Loucy (cell line): Measurements from ENCODE around the gene DOCK9.

Experiments used
- CTCF ChIP-seq: fragments of 200-600 bp; sonication (generic); conservative IDR thresholded peaks from 2 replicates; pipeline ENCODE4 v1.5.1; 2014; ENCODE audit warnings: mild to moderate bottlenecking, antibody characterized with exemption, low read length
- EZH2phosphoT487 ChIP-seq: fragments of 200-600 bp; IDR thresholded peaks from 2 replicates; pipeline ENCODE4 v1.6.1; 2018; ENCODE audit warnings: antibody characterized with exemption, mild to moderate bottlenecking, moderate library complexity, borderline replicate concordance

- TF ChIP-seq CTCF (no peak), EZH2phosphoT487 (no peak)
These were observed 29.9 kb downstream of the DOCK9 start for GRCh38 chr13:98947925-98948324.
